Measurements from ENCODE around the gene CP.
"Not testable (repeated sequence)": the region's sequence is repeated elsewhere in the genome, so short reads cannot be mapped to it uniquely, and the experiment has no call there.

Gene CP

GRCh38 chr3:149226776-149227175 is 5.1 kb upstream of the CP start:
- DNase-seq = no peak

DNA sequence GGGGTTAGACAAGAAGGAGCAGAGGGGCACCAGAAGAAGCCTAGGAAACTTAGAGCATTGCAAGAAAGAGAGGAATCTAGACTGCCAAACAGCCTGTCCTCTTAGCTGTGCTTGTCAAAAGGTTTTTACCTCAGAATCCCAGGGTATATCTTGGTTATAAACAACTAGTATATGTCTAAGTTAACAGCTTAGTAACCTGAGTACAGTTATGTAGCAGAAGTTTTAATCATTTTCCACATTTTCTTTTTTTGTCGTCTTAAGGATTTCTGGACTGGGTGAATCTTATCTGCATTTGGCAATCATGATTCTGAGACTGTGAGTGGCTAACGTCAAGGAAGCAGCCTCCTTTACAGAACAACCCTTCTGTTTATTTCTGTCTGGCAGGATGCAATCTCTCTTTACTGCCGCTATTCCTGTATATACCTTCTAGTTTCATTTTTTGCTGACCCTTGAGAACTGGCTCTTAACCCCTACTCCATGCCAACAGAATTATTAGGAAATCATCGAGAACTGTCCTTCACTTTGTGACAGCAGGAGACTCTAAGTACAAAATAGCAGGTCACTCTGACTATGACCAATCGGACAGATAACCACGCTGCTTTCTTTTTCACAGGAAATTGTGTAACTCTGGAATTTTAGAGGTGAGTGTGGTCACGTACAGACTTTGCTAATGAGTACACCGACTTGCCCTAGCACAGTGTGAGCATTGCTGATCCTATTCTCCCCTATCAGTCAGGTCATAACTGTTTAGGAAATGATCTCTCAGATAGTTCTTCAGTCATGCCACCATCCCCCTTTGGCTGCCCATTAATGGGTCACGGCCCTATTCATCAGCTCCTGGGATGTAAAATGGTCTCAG is 3.3 kb upstream of the CP start:
- no peak for DNase-seq

- no peak for DNase-seq
These were observed 1.8 kb upstream of the CP start for GRCh38 chr3:149223461-149223820.

DNA sequence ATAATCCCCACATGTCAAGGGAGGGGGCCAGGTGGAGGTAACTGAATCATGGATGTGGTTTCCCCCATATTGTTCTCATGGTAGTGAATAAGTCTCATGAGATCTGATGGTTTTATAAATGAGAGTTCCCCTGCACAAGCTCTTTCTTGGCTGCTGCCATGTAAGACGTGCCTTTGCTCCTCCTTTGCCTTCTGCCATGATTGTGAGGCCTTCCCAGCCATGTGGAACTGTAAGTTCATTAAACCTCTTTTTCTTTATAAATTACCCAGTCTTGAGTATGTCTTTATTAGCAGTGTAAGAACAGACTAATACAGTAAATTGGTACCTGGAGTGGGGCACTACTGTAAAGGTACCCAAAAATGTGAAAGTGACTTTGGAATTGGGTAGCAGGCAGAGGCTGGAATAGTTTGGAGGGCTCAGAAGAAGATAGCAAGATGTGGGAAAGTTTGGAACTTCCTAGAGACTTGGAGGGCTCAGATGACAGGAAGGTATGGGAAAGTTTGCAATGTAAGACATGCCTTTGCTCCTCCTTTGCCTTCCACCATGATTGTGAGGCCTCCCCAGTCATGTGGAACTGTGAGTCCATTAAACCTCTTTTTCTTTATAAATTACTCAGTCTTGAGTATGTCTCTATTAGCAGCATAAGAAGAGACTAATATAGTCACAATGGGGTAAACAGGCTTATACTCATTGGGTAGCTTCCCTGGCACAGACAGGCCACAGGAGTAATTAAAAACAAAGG is 2.1 kb downstream of the CP start:
- DNase-seq = not testable (repeated sequence)

GRCh38 chr3:149217347-149217746 is 4.3 kb downstream of the CP start:
- DNase-seq = no peak

- peak in 1 of 2 experiments; percentile 29 for DNase-seq
These were observed 5.3 kb downstream of the CP start for GRCh38 chr3:149216193-149216869.

- peak; percentile 26 to 81 for DNase-seq
These were observed 6.1 kb downstream of the CP start for GRCh38 chr3:149215515-149215914.

DNA sequence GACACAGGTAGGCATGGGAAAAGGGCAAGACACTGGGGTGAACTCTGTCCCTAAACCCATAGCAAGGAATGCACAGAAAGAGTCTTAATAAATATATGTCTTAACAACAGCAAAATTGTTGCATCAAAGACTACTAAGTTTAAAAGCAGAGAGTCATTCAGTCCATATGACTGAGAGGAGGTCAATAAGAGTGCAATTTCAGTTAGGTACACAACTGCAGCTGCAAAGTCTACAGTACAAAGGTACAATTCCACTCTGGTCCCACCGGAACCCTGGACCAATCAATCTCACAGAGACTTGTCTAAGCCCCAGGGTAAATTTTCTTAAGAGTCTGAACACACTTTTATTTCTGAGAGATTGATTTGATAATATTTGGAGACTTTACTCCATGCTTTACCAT is 6.9 kb downstream of the CP start:
- DNase-seq = peak; percentile 14 to 67

- DNase-seq = no peak
These were observed 9.2 kb downstream of the CP start for GRCh38 chr3:149212386-149212785.

DNA sequence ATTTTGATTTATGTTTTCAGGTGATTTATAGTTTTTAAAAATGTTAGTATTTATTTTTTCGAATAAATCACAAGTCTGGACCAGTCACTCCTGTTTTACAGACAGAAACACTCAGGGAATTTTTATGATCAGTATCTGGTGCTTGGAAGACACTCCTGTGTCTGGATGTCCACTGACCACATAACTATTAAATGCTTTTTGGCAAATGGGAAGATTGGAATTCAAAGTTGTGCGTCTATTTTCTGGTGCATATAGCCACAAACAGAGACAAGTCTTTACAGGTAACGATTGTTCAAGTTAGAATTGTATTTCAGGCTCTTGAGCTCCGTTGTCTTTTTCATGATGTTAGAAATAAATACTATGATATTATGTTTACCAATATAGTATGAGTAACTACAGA is 12.2 kb downstream of the CP start:
- DNase-seq = no peak

DNA sequence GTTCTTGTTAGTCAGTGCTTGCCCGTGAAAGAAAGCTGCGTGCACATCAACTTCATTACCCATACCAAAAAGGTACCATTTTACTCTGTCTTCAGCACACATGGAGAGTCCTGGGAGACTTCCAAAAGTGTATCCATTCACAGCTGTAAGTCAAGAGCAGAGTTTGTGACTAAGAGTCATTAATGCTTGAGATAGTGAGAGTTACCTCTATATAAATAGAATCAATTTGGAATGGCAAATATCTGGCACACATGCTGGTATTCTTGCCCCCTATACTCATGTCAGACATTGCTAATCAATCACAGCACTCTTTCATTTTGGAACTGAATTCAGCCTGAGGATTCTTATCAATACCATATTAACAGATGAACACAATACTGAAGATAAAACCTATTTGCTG is 14.2 kb downstream of the CP start:
- no peak for DNase-seq

DNA sequence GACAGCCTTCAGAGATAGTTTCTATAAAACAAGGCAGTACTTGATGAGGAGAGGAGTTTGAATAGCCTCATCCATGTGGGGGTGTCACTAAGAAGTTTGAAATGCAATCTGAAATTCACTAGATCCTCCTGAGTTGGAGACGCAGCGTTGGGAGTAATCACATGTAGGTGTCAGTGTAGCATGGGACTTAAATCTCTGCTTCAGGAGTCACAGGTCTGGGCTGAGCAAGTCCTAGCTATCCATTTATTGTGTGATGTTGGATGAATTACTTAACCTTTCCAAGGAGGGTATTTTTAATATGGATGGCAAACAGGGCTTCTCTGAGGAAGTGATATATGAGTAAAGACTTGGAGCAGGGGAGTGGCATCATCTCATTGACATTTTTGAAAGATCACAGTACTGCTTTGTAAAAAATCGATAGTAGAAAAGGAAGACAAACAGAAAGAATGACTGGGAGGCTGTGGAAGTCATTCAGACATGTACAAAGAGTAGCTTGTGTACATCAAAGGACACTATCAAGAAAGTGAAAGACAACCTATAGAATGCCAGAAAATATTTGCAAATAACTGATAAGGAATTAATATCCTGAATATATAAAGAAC is 17.1 kb downstream of the CP start:
- no peak for DNase-seq

- DNase-seq = no peak
These were observed 17.9 kb downstream of the CP start for GRCh38 chr3:149203758-149204157.

GRCh38 chr3:149199474-149199873 is 22.2 kb downstream of the CP start:
- peak; percentile 66 to 90 for DNase-seq

- DNase-seq = no peak
These were observed 23.0 kb downstream of the CP start for GRCh38 chr3:149198611-149199010.

GRCh38 chr3:149197669-149198068 is 24.0 kb downstream of the CP start:
- no peak for DNase-seq

DNA sequence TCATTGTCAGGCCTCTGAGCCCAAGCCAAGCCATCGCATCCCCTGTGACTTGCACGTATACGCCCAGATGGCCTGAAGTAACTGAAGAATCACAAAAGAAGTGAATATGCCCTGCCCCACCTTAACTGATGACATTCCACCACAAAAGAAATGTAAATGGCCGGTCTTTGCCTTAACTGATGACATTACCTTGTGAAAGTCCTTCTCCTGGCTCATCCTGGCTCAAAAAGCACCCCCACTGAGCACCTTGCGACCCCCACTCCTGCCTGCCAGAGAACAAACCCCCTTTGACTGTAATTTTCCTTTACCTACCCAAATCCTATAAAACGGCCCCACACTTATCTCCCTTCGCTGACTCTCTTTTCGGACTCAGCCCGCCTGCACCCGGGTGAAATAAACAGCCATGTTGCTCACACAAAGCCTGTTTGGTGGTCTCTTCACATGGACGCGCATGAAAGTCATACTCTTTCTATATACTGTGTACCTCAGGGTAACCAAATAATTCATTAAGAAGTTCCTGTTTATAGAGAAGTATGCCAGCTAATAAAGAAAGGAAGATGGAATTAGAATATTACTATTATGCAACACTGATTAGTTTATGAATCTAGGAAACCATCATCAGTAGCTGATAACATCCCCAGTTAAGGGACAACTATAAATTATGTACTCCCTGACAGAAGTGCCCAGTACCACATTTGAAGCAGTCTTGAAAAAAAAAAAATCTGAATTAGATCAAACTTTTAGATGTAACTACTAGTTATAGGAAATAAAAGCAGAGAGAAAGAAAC is 24.6 kb downstream of the CP start:
- not testable (repeated sequence) for DNase-seq

GRCh38 chr3:149195221-149195620 is 26.4 kb downstream of the CP start:
- DNase-seq = no peak

- peak in 1 of 2 experiments; percentile 28 for DNase-seq
These were observed 33.1 kb downstream of the CP start for GRCh38 chr3:149188494-149188893.

DNA sequence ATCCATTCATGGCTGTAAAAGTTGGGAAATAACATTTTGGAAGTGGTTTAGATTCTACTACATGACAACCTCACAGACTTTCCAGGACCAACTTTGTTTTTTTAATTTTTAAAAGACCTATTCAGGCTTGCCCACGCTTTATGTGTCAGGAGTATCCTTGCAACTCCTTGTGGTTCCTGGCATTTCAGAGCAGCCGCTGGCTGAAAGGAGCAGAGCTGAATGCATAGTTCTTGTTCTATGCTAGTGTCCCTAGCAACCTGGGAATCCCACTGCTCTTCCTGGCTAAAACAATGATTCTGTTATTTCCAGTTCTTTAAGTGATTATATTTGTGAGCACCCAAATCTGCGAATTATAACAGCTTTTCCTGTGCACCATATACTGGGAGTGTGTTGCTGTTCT is 34.9 kb downstream of the CP start:
- DNase-seq = no peak

DNA sequence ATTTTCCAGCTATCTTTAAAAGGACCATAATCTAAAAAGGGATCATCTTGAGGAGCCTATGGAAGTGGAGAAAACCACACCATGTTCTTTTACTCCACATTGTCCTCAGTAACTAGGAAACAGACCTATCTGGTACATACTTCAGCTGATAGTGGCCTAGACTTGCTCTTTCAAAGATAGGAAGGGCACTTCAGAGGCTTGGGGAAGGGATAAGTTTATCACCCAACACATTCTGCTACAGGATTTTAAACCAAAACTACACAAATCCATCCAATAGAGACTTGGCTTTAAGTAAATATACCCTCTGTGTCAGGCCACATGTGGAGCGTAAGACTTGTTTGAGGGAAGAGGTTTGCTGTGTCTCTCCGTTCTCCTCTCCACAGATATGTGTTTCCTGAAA is 35.4 kb downstream of the CP start:
- DNase-seq = no peak

GRCh38 chr3:149181182-149181581 is 40.4 kb downstream of the CP start:
- no peak for DNase-seq

All from NCI-H2081 (cell line).